Heart right ventricle (tissue), 16 donors: ENCODE results near the gene GRIP2. TPM values are rescaled to one million over a fixed set of nuclear protein-coding genes. Genes with fewer than 3 reads are reported as not detected.

Experiments
- ATAC-seq, 8 donors: fragments of 200-7000 bp; cut with Tn5 transposase; one replicate each; pipeline ENCODE4 v1.9.1; 2020; ENCODE audit warnings: mild to moderate bottlenecking in 8 of 8, moderate library complexity in 8 of 8, moderate number of reproducible peaks in 1 of 8
- DNase-seq, 2 donors: peaks; one replicate each; pipeline ENCODE4 v3.0.0-alpha.2; 2020
- H3K27ac ChIP-seq, 10 donors: fragments of 200-600 bp; sonication (generic) in 2 of 10; one replicate each; pipeline versions ENCODE4 v1.5.0 to v1.8.0; 2020 to 2022; ENCODE audit warnings: mild to moderate bottlenecking in 3 of 10
- H3K27me3 ChIP-seq, 7 donors: fragments of 200-600 bp; one replicate each; pipeline ENCODE4 v1.8.0; 2021 to 2022; ENCODE audit warnings: mild to moderate bottlenecking in 2 of 7
- H3K36me3 ChIP-seq, 9 donors: fragments of 200-600 bp; sonication (generic) in 1 of 9; one replicate each; pipeline versions ENCODE4 v1.5.0 to v1.8.0; 2020 to 2022; ENCODE audit warnings: mild to moderate bottlenecking in 2 of 9
- H3K4me1 ChIP-seq, 9 donors: fragments of 200-600 bp; sonication (generic) in 1 of 9; one replicate each; pipeline versions ENCODE4 v1.5.0 to v1.8.0; 2020 to 2022; ENCODE audit warnings: mild to moderate bottlenecking in 4 of 9
- H3K4me3 ChIP-seq, 10 donors: fragments of 200-600 bp; sonication (generic) in 2 of 10; one replicate each; pipeline versions ENCODE4 v1.5.0 to v1.8.0; 2020 to 2022; ENCODE audit warnings: mild to moderate bottlenecking in 7 of 10, moderate library complexity in 2 of 10
- H3K9me3 ChIP-seq, 11 donors: fragments of 200-600 bp in 10 of 11; sonication (generic) in 2 of 11; one replicate each; pipeline versions ENCODE4 v1.5.0 to v1.8.0; 2013 to 2022; ENCODE audit warnings: mild to moderate bottlenecking in 2 of 11, control low read depth in 1 of 11, moderate library complexity in 1 of 11
- WGBS, 2 donors: extraction: QIAGEN DNeasy Blood & Tissue Kit; methylation state at CpG; one replicate each; pipeline ENCODE4 v1.1.7; 2013; ENCODE audit warnings: inconsistent platforms in 1 of 2; 5-methylcytosine and 5-hydroxymethylcytosine counted together
- intact Hi-C, 10 donors: fragments of 100-400 bp; cut with DNase I; formaldehyde crosslinking; loops; one replicate each; pipeline versions ENCODE4 v1.11.1 to v1.14.2; 2022
- polyA plus RNA-seq, 2 donors: library from polyadenylated mRNA; stranded (reverse); fragments of 200-250 nt; gene quantifications; one replicate each; pipeline ENCODE4 v1.2.3, GENCODE V29; 2013
- total RNA-seq, 10 donors: library from RNA; stranded (reverse); fragmentation: NEBNext Ultra II Directional in 3 of 10; extraction: Animal tissue kit (Norgen Biotek cat#: 25700) in 3 of 10; gene quantifications; one replicate each; pipeline versions ENCODE4 v1.2.1 to v1.2.4, GENCODE V29; 2021 to 2023
- TF ChIP-seq, protein P1 (sequence below), 9 donors: fragments of 200-600 bp; sonication (generic) in 2 of 9; IDR thresholded peaks; one replicate each; pipeline versions ENCODE4 v1.5.0 to v1.8.0; 2021 to 2022; ENCODE audit warnings: antibody characterized with exemption in 9 of 9, mild to moderate bottlenecking in 5 of 9, moderate library complexity in 1 of 9
- donor health status: Arrhythmogenic right ventricular cardiomyopathy.
- donor health status: ischemic (EF 13 %, LVEDD 7.1; RV severe dilation, severe dysfunction).
- donor health status: healthy with polysubstance abuse.
- donor health status: DM: no; HTN: yes; CAD: no.
- donor health status: DM: no; HTN: no; CAD: no.
- donor health status: ischemic (EF 25% LVEDD 6.9; RV normal size, moderate dysfunction).
- donor health status: ischemic (EF 25% LVEDD 5.7; RV mildly dilated, moderate dysfunction).
- donor health status: healthy.
- donor health status: DM: yes; HTN: yes; CAD: no.
- donor health status: Ischemic cardiomyopathy.
- donor health status: ischemic (EF 35%, LVEDD 5.7; RV mildly dilated, moderate dysfunction).
- donor health status: nonischemic (EF 11% LVEDD 7.7; RV severe dilation, severe dysfunction).
- donor health status: DM: yes; HTN: yes; CAD: no.
- donor health status: PGD.
- donor health status: ischemic (EF 29% LVEDD 5.4; RV normal size, mild dysfunction).
- donor health status: nonischemic (EF 23%, LVEDD 6.1; RV moderate dilation, normal function).

The GRIP2 gene
- total and polyA plus RNA-seq, 12 donors, result 7.4 to 70.1 (median 39.4) TPM

DNA sequence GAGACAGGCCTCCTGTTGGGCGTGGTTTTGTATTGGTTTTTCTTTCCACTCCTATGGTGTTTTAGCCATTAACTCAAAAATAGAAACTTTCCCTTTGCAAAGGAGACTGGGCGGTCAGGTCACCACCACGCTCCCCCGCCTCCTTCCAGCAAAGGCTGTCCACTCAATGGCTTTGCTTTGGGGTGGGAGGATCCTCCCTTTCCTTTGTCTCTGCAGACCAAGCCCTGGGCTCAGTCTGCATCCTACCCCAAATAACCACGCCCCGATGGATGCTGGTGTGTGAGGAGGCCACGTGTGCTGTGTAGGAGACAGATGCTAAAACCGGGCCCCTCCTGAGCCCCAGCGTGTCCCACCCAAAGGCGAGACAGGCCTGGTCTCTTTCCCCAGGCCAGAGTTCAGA, 68.5 kb downstream of the GRIP2 start:
- ATAC-seq (no peak), DNase-seq (no peak)
- H3K4me3 ChIP-seq, result no peak overlapping the region
- H3K4me1 ChIP-seq, result peaks cover 0 to 19% (median 0%) of the 10 kb centered on the region in 9 donors
- WGBS, 2 donors, result 90 to 91% methylated on average over 10 of the region's 10 CpGs
- H3K36me3 ChIP-seq, result peaks cover 0 to 100% (median under 1%) of the 10 kb centered on the region in 9 donors
- H3K27me3 ChIP-seq, result peaks cover 0 to 7% (median 0%) of the 10 kb centered on the region in 7 donors
- no peak overlapping the region for H3K27ac ChIP-seq
- TF ChIP-seq, protein P1, sequence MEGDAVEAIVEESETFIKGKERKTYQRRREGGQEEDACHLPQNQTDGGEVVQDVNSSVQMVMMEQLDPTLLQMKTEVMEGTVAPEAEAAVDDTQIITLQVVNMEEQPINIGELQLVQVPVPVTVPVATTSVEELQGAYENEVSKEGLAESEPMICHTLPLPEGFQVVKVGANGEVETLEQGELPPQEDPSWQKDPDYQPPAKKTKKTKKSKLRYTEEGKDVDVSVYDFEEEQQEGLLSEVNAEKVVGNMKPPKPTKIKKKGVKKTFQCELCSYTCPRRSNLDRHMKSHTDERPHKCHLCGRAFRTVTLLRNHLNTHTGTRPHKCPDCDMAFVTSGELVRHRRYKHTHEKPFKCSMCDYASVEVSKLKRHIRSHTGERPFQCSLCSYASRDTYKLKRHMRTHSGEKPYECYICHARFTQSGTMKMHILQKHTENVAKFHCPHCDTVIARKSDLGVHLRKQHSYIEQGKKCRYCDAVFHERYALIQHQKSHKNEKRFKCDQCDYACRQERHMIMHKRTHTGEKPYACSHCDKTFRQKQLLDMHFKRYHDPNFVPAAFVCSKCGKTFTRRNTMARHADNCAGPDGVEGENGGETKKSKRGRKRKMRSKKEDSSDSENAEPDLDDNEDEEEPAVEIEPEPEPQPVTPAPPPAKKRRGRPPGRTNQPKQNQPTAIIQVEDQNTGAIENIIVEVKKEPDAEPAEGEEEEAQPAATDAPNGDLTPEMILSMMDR (IDR thresholded peaks at IDR 0.05), result no peak
- intact Hi-C loops, result loop anchor here in 1 of 10 donors (2.0 kb wide), 1 partner anchor 275 kb away; no protein-coding TSS in a partner anchor
- no peaks in the 10 kb centered on the region for H3K9me3 ChIP-seq

DNA sequence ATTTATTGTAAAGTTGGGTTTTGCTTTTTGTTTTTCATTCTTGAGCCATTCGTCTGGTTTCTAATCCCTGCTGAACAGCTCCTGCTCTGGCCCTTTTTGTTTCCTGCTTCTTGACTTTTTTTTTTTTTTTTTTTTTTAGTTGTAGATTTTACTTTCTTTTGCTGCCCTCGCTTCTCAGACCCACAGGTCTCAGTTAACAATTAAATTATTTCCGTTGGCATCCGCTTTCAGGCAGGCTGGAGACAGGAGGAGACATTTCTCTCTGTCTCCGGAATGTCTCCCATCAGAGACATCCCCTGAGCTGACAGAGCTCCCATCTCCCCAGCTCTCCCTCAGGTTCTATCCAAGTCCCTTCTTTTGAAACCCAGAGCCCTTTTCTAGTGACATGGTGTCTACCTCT, 69.1 kb downstream of the GRIP2 start:
- Histone ChIP-seq H3K9me3 (no peaks in the 10 kb centered on the region), H3K36me3 (peaks cover 0 to 100% (median 7%) of the 10 kb centered on the region in 9 donors), H3K4me1 (peaks cover 0 to 19% (median 0%) of the 10 kb centered on the region in 9 donors), H3K27me3 (peaks cover 0 to 9% (median 0%) of the 10 kb centered on the region in 7 donors), H3K27ac (no peak overlapping the region), H3K4me3 (no peak overlapping the region)
- DNase-seq (no peak), ATAC-seq (no peak)
- WGBS, 2 donors, result 90 to 94% methylated on average over 5 of the region's 5 CpGs
- intact Hi-C loops, result loop anchor here in 1 of 10 donors (2.0 kb wide), 1 partner anchor 274 kb away; no protein-coding TSS in a partner anchor
- TF ChIP-seq, protein P1 (IDR thresholded peaks at IDR 0.05), result no peak

DNA sequence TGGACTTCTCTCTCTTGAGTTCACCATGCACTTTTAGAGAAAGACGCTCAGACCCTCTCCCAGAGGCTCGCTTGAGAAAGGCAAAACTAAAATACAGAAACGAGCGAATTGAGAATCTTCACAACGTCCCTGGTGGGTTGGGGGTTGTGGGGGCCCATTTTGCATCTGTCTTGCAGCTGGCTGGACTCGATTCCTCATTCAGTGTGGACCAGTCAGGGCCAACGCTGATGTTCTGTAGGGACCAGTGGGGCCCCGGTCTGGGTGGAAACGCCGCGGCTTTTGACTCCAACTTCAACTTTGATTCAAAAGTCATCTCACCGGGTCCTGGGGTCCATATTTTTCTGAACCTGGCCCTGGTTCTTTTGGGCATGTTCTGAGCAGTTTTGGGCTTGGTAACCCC, 69.7 kb downstream of the GRIP2 start:
- DNase-seq, result no peak
- H3K4me3 ChIP-seq, result no peak overlapping the region

DNA sequence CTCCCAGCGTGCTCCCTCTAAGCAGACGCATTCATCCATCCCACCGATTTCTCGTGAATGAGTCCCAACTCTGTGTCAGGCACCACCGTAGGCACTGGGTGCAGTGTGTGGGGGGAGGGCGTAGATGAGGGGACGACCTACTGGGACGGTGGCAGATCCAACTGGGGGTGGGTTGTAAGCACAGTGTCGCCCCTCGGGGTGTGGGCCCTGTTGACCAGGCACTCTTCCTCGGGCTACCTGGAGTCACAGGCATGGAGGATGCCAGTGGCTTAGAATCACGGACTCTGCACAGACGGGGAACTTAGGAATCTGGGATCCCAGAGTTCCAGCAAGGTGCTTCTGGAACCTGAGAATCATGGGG, 71.5 kb downstream of the GRIP2 start:
- Histone ChIP-seq H3K9me3 (no peaks in the 10 kb centered on the region), H3K27ac (no peak overlapping the region), H3K36me3 (peaks cover 0 to 100% (median 10%) of the 10 kb centered on the region in 9 donors), H3K4me3 (no peak overlapping the region), H3K27me3 (peaks cover 0 to 24% (median 0%) of the 10 kb centered on the region in 7 donors), H3K4me1 (peaks cover 0 to 21% (median 0%) of the 10 kb centered on the region in 9 donors)
- TF ChIP-seq, protein P1 (IDR thresholded peaks at IDR 0.05), result no peak
- WGBS, 2 donors, result 89 to 92% methylated on average over 13 of the region's 13 CpGs
- intact Hi-C loops, result loop anchor here (1.0 to 10.0 kb wide), 12 partner anchors 66 to 814 kb away; partner anchors contain the start of gene SLC6A6 (in 3 of the 10)
- no peak for DNase-seq
- no peak for ATAC-seq

More for the DNA sequence above, 69.7 kb downstream of the GRIP2 start:
- Histone ChIP-seq H3K4me1 (peaks cover 0 to 19% (median 0%) of the 10 kb centered on the region in 9 donors), H3K9me3 (no peaks in the 10 kb centered on the region), H3K27ac (no peak overlapping the region), H3K36me3 (peaks cover 0 to 100% (median 10%) of the 10 kb centered on the region in 9 donors), H3K27me3 (peaks cover 0 to 12% (median 0%) of the 10 kb centered on the region in 7 donors)
- TF ChIP-seq, protein P1 (IDR thresholded peaks at IDR 0.05), result no peak
- intact Hi-C loops, result loop anchor here in 1 of 10 donors (2.0 kb wide), 1 partner anchor 274 kb away; no protein-coding TSS in a partner anchor
- WGBS, 2 donors, result 90 to 94% methylated on average over 12 of the region's 12 CpGs
- no peak for ATAC-seq
